Hematopoietic multipotent progenitor cell treated with erythropoietin and hydrocortisone succinate and interleukin-3 and kit ligand, for 6 days (in vitro differentiated cells): Measurements from ENCODE around the gene PGBD5.

ENCODE experiments used
- DNase-seq: peaks from one replicate; pipeline ENCODE4 v3.0.0-alpha.2; 2015

PGBD5 gene

GRCh38 chr1:230395932-230396331, 30.2 kb downstream of the PGBD5 start:
- no peak for DNase-seq

DNA sequence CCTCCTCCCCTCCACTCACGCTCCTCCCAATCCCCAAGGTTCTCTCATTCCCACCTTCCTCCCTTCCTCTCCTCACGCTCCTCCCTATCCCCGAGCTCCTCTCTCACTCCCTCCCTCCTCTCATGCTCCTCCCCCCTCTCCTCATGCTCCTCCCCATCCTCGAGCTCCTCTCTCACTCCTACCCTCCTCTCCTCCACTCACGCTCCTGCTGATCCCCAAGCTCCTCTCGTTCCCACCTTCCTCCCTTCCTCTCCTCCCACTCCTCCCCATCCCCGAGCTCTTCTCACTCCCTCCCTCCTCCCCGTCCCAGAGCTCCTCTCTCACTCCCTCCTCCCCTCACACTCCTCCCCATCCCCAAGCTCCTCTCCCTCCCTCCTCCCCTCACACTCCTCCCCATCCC, 31.4 kb downstream of the PGBD5 start:
- DNase-seq: no peak

DNA sequence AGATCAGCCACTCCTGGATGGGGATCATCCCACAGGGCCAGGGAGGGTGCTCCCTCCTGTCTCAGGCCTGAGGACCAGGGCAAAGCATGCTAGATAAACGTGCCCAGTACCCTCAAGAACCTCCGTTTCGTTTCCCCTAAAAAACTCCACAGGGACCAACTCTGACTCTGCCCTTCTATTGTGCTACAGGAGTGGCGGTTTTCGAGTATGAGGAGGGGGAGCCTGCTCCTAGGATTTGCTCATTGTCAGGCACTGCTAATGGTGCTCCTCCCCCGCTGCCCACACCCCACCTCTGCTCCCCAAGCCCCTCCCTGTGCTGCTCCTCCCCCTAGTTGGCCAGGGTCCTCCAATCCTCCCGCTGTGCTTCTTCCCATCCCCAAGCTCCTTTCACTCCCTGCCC, 32.0 kb downstream of the PGBD5 start:
- DNase-seq: no peak

DNA sequence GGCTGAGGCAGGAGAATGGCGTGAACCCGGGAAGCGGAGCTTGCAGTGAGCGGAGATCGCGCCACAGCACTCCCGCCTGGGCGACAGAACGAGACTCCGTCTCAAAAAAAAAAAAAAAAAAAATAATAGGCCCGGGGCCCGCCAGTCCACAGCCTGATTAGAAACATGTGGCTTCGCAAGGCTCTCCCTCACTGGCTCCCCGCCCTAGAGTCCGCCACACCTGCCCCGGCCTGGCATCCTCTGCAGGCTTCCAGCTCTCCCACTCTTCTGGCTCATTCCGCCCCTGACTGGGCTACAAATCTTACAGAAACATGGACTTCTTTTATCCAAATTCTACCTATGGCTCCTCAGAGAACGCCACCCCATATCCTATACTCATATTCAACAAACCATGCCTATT, 32.4 kb downstream of the PGBD5 start:
- DNase-seq: no peak

- DNase-seq: no peak
Observed at GRCh38 chr1:230392920-230393521, 33.1 kb downstream of the PGBD5 start.

- no peak for DNase-seq
Observed at GRCh38 chr1:230392536-230392909, 33.6 kb downstream of the PGBD5 start.

DNA sequence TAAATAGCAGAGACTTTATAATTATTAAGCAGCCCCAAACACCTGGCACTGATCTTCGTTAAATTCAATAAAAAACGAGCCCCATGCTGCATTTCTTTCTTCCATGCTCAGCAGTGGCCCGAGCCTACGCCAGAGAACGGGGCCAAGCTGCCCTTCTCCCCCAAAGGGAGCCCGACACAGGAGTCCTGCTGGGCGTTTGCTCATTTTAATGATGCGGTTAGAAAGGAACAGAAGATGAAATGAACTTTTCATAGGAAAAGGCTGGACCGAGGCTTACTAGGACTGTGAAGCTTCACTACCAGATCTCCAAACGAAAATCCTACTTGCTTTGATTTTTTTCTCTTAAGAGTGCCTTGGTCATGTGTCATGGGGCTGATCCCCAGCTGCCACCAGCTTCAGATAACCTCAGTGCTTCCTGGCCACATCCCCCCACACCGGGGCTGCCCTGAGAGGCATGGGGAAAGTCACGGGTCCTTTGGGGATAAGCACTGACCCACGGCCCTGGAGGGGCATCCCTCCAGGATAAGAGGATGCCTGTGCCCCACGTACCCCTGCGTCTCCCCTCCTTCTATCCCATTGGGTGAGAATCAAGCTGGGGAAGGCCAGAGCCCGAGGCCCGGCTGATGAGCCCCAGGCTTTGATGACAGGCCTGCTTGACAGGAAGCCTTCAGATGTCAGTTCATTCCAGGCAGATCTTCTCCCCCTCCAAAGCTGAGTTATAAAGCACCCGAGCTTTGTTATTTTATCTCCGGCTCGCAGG, 34.2 kb downstream of the PGBD5 start:
- no peak for DNase-seq

DNA sequence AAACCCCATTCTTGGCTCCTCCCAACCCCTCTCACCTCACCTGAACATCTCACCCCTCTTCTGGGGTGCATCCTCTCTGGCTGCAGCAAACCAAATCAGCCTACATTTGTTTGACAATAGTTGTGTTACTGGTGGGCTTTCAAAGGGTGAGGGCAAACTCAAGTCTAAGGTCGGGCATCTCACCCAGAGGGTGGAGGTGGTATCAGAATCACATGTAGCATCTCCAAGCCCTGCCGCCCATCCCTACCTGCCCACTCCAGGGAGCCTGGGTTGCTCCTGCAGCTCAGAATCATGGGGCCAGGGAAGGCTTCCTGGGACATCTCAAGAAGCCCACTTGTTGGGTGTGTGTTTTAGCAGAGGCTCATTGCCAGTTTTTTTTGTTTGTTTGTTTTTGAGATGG, 35.8 kb downstream of the PGBD5 start:
- DNase-seq: no peak

- no peak for DNase-seq
Observed at GRCh38 chr1:230387876-230388275, 38.3 kb downstream of the PGBD5 start.

GRCh38 chr1:230387296-230387695, 38.8 kb downstream of the PGBD5 start:
- DNase-seq: no peak

DNA sequence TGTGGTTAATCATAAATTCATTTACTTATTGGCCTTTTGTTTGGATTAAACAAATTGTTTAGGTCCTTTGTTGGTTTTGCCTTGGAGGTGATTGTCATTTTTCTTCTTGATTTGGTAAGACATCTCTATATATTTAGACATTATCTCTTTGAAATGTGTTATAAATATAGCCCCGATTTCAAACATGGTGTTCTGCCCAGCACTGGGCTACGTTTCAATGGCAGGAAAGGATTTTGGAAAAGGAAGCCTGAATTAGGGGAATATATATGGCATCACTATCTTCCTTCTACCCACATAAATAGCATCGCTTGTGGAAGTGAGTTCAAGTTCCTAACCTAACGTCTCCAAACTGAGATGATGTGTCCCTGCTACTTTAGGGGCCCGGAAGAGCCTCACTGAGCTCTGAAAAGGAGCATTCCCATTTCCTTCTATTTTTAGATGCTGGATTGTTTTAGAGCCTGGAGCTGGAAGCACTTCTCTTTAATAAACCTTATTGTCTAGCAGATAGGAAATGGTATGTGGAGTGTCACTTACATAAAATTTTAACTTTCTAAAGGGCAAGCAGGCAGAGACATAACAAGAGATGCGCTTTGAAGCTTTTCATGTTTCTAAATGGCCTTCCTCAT, 39.4 kb downstream of the PGBD5 start:
- no peak for DNase-seq

DNA sequence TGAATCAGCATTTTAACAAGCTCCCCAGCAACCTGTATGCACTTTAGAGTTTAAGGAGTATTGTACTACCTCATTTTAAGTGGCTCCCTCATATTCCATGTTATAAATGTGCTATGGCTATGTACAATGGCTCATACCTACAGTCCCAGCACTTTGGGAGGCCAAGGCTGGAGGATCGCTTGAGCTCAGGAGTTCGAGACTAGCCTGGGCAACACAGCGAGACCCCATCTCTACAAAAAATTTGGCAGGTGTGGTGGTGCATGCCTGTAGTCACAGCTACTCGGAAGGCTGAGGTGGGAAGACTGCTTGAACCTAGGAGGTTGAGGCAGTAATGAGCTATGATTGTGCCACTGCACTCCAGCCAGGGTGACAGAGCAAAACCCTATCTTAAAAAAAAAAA, 40.2 kb downstream of the PGBD5 start:
- DNase-seq: no peak

GRCh38 chr1:230385158-230385450, 41.0 kb downstream of the PGBD5 start:
- DNase-seq: no peak

DNA sequence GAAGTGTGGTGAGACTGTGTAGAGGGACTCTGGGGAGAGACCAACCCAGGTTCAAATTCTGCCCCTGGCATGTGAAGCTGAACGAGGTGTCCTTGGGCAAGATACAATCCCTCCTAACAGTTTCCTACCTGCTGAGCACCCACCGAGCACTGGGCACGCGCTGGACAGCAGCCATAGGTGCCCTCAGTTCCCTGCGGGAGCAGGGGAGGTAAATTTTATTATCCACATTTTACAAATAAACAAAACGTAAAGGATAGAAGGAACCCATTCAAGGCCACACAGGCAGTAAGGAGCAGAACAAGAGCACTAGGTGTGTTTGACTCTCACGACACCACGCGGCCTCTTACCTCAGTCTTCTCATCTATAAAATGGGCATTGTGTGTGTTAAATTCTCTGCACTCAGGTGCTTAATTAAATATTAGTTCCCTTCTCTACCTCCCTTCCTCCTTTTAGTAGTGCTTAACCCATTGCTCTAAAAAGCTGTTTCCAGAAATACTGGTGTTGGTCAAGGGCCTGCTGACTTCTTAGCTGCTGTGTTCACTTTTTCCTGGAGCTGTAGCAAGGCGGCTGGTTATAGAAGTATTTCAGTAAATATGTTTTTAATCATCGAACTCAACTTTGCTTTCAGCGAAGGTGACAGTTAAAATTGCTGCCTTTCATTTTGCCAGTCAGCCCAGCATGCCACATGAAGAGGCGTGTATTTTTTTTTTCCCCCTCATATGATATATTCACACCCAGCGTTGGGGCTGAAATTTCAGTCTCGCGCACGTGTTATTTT, 41.6 kb downstream of the PGBD5 start:
- no peak for DNase-seq

GRCh38 chr1:230383425-230383824, 42.7 kb downstream of the PGBD5 start:
- DNase-seq: no peak

- no peak for DNase-seq
Observed at GRCh38 chr1:230382001-230382491, 44.1 kb downstream of the PGBD5 start.

GRCh38 chr1:230381585-230381984, 44.5 kb downstream of the PGBD5 start:
- DNase-seq: no peak

DNA sequence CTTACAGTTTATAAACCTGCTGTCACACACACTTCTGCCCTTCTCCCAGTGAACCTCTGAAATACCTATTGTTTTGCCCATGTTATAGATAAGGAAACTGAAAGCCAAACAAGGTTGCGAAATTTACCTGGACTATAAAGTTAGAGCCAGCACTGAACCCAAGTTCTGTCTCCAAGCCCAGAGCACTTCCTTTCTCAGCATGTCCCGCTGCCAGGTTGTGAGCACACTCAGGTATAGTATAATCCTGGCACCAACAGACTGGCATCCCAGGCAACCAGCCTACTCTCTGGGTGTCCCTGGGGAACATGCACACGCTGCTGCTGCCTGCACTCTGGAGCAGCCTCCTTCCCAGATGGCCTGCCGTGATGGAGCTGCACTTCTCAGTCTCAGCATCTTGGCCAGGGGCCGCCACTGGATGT, 45.1 kb downstream of the PGBD5 start:
- DNase-seq: no peak

DNA sequence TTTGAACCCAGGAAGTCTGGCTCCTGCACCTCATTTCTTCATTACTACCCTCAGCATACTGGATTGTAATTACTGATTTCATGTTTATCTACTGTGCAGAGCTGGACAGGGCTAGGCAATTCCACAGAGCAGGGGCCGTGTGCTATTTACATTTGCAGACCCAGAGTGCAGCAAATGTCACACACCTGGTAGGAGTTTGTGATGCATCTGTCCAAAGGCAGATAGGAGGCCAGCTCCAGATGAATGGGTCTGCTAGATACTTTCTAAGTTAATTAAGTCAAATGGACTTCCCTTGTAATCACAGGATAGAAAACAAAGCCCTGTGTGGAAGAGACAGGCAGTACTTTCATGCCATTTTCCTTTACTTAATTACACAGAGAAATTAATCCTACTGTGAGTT, 46.2 kb downstream of the PGBD5 start:
- DNase-seq: no peak

GRCh38 chr1:230379462-230379861, 46.7 kb downstream of the PGBD5 start:
- no peak for DNase-seq

GRCh38 chr1:230377851-230378250, 48.3 kb downstream of the PGBD5 start:
- DNase-seq: no peak

GRCh38 chr1:230377324-230377723, 48.8 kb downstream of the PGBD5 start:
- DNase-seq: no peak

GRCh38 chr1:230376296-230376695, 49.8 kb downstream of the PGBD5 start:
- no peak for DNase-seq

GRCh38 chr1:230375780-230376179, 50.4 kb downstream of the PGBD5 start:
- no peak for DNase-seq
